HEK293 (cell line): ENCODE results near the gene KIAA0513.

Experiments
- ZNF24 ChIP-seq: fragments of 450-650 bp; formaldehyde crosslinking; IDR thresholded peaks from 2 replicates; pipeline ENCODE4 v1.5.1; 2016; ENCODE audit warnings: missing biosample characterization, missing genetic modification characterization
- TF ChIP-seq, protein P1 (sequence below): fragments of 450-650 bp; formaldehyde crosslinking; IDR thresholded peaks from 2 replicates; pipeline ENCODE4 v1.5.1; 2016; ENCODE audit warnings: missing biosample characterization, missing genetic modification characterization

GRCh38 chr16:84990782-84991181, 36.8 kb upstream of the KIAA0513 start:
- no peak for TF ChIP-seq ZNF24 (tag by site-specific recombination)
- TF ChIP-seq, protein P1, sequence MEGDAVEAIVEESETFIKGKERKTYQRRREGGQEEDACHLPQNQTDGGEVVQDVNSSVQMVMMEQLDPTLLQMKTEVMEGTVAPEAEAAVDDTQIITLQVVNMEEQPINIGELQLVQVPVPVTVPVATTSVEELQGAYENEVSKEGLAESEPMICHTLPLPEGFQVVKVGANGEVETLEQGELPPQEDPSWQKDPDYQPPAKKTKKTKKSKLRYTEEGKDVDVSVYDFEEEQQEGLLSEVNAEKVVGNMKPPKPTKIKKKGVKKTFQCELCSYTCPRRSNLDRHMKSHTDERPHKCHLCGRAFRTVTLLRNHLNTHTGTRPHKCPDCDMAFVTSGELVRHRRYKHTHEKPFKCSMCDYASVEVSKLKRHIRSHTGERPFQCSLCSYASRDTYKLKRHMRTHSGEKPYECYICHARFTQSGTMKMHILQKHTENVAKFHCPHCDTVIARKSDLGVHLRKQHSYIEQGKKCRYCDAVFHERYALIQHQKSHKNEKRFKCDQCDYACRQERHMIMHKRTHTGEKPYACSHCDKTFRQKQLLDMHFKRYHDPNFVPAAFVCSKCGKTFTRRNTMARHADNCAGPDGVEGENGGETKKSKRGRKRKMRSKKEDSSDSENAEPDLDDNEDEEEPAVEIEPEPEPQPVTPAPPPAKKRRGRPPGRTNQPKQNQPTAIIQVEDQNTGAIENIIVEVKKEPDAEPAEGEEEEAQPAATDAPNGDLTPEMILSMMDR (tag by site-specific recombination): no peak
